Neural progenitor cell (in vitro differentiated cells): ENCODE results near the gene AFF3. TPM values are rescaled to one million over a fixed set of nuclear protein-coding genes. Genes with fewer than 3 reads are reported as not detected.

Source experiments
- DNase-seq: peaks from one replicate; pipeline ENCODE4 v3.0.0-alpha.2; 2016; ENCODE audit warnings: low spot score
- H2AFZ ChIP-seq: fragments of 200-600 bp; sonication (generic); replicated peaks from 2 replicates; pipeline ENCODE4 v1.6.1; 2016; ENCODE audit warnings: antibody characterized with exemption
- H3F3A ChIP-seq: fragments of 200-600 bp; sonication (generic); 2 replicates; pipeline ENCODE4 v1.6.1; 2016; ENCODE audit warnings: antibody characterized with exemption, low read depth
- H3K27ac ChIP-seq: fragments of 200-600 bp; sonication (generic); 2 replicates; pipeline ENCODE4 v1.5.1; 2016; ENCODE audit warnings: mild to moderate bottlenecking
- H3K27me3 ChIP-seq: fragments of 200-600 bp; sonication (generic); 2 replicates; pipeline ENCODE4 v1.6.1; 2016; ENCODE audit warnings: mild to moderate bottlenecking, moderate library complexity
- H3K36me3 ChIP-seq: fragments of 200-600 bp; sonication (generic); 2 replicates; pipeline ENCODE4 v1.5.1; 2016
- H3K4me1 ChIP-seq: fragments of 200-600 bp; sonication (generic); 2 replicates; pipeline ENCODE4 v1.6.1; 2016; ENCODE audit warnings: mixed run types
- H3K4me2 ChIP-seq: fragments of 200-600 bp; sonication (generic); 2 replicates; pipeline ENCODE4 v1.6.1; 2016
- H3K4me3 ChIP-seq: fragments of 200-600 bp; sonication (generic); 2 replicates; pipeline ENCODE4 v1.5.1; 2016
- H3K79me2 ChIP-seq: fragments of 200-600 bp; sonication (generic); 2 replicates; pipeline ENCODE4 v1.6.1; 2016; ENCODE audit warnings: low read depth
- H3K9ac ChIP-seq: fragments of 200-600 bp; sonication (generic); 2 replicates; pipeline ENCODE4 v1.6.1; 2016
- H3K9me3 ChIP-seq: fragments of 200-600 bp; sonication (generic); 2 replicates; pipeline ENCODE4 v1.5.1; 2016; ENCODE audit warnings: low read depth
- H4K20me1 ChIP-seq: fragments of 200-600 bp; sonication (generic); 2 replicates; pipeline ENCODE4 v1.6.1; 2016; ENCODE audit warnings: low read depth
- H3K27ac Mint-ChIP-seq: 3 replicates; pipeline ENCODE4 v1.8.0; 2021; ENCODE audit warnings: mixed read lengths
- H3K27me3 Mint-ChIP-seq: 2 replicates; pipeline ENCODE4 v1.8.0; 2022; ENCODE audit warnings: low read depth, mild to moderate bottlenecking, inconsistent platforms, moderate library complexity, mixed read lengths; ENCODE audit not compliant: insufficient read depth
- H3K36me3 Mint-ChIP-seq: 3 replicates; pipeline ENCODE4 v1.8.0; 2021; ENCODE audit warnings: mixed read lengths
- H3K4me1 Mint-ChIP-seq: 3 replicates; pipeline ENCODE4 v1.8.0; 2021; ENCODE audit warnings: mixed read lengths
- H3K4me3 Mint-ChIP-seq: 3 replicates; pipeline ENCODE4 v1.8.0; 2021; ENCODE audit warnings: mild to moderate bottlenecking, moderate library complexity, mixed read lengths
- H3K9me3 Mint-ChIP-seq: 3 replicates; pipeline ENCODE4 v1.8.0; 2020; ENCODE audit warnings: mixed read lengths
- EZH2 ChIP-seq: fragments of 200-600 bp; sonication (generic); IDR thresholded peaks from 2 replicates; pipeline ENCODE4 v1.6.1; 2017; ENCODE audit warnings: antibody characterized with exemption, mild to moderate bottlenecking, moderate library complexity
- EZH2phosphoT487 ChIP-seq: fragments of 200-600 bp; sonication (generic); IDR thresholded peaks from 2 replicates; pipeline ENCODE4 v1.6.1; 2017; ENCODE audit warnings: antibody characterized with exemption
- total RNA-seq: library from RNA; depleted of rRNA; stranded (reverse); fragments of >200 nt; gene quantifications from 2 replicates; pipeline ENCODE4 v1.2.3, GENCODE V29; 2015; ENCODE audit warnings: low replicate concordance
- TF ChIP-seq, protein P1 (sequence below): fragments of 200-600 bp; sonication (generic); IDR thresholded peaks from 2 replicates; pipeline ENCODE4 v1.5.1; 2017; ENCODE audit warnings: antibody characterized with exemption, mild to moderate bottlenecking

The AFF3 gene
- total RNA-seq, 1 donor from 2014 or later, result 0.26 TPM

DNA sequence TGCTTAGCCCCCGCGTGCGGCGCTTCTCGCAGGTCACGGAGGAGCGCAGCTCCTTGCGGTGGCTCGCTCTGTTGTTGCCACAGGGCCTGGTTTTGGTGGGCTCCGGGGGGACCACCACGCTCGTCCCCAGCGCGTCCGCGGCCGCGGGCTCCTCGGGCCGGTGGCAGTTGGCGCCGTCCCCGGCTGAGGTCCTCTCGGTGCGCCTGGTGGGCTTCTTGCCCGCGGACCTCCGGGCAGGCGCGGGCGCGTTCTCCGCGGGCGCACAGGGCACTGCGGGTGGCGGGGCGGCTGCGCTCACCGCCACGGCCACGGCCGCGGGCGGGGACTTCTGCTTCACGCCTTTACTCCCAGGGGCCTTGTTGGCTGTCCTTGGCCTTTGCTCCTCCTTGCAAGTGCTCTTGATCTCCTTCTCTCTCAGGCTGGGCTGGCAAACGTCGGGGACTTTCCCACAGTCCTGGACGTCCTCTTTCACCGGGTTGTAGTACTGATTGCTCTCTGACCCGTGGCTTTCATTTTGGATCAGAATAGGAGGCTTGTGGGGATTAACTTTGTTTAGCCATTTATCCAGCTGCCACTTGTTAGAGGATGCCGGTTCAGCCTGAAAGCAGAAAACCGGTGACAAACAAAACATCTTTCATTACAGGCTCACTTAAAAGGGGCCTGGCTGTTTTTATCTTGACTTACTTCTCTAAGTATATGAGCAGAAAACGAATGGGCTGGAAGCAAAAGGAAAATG is 548.5 kb downstream of the AFF3 start:
- no peak for TF ChIP-seq EZH2
- TF ChIP-seq EZH2phosphoT487, result peak; percentile 70
- H3K9ac ChIP-seq, result no peak overlapping the region
- peaks cover 8% of the 10 kb centered on the region for H3F3A ChIP-seq
- H3K79me2 ChIP-seq, result no peaks in the 10 kb centered on the region
- no peaks in the 10 kb centered on the region for H3K27me3 ChIP-seq
- no peaks in the 10 kb centered on the region for H3K9me3 ChIP-seq
- peaks cover 2% of the 10 kb centered on the region for H3K9me3 Mint-ChIP-seq
- H3K4me2 ChIP-seq, result peak overlapping the region; percentile 19
- H3K4me1 Mint-ChIP-seq, result peaks cover 16% of the 10 kb centered on the region
- peaks cover 10% of the 10 kb centered on the region for H3K4me1 ChIP-seq
- no peak overlapping the region for H3K27ac ChIP-seq
- H3K27me3 Mint-ChIP-seq, result peaks cover 9% of the 10 kb centered on the region
- H4K20me1 ChIP-seq, result peaks cover 5% of the 10 kb centered on the region
- H3K36me3 Mint-ChIP-seq, result peaks cover 5% of the 10 kb centered on the region
- peak; percentile 81 for DNase-seq
- H3K27ac Mint-ChIP-seq, result peak overlapping the region; percentile 88
- H3K4me3 Mint-ChIP-seq, result no peak overlapping the region
- H3K4me3 ChIP-seq, result no peak overlapping the region
- no peak overlapping the region for H2AFZ ChIP-seq
- no peaks in the 10 kb centered on the region for H3K36me3 ChIP-seq

DNA sequence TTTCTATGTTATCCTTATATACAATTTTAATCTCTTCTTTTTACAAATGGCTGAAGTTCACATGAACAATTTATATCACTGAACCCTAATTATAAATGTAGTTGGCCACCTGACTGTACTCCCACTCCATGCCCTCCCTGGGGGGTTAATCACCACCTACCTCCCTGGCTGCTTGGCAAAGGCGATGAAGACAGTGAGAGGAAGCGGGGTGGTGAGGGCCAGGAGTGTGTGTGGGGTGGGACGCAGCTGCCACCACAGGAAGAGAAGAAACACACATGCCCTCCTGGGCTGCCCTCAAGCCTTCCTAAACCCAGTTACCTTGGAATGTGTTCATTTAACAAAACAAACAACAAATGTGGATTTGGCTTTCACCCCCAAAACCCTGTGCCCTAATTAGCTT is 565.6 kb downstream of the AFF3 start:
- H3K27ac ChIP-seq, result no peak overlapping the region

DNA sequence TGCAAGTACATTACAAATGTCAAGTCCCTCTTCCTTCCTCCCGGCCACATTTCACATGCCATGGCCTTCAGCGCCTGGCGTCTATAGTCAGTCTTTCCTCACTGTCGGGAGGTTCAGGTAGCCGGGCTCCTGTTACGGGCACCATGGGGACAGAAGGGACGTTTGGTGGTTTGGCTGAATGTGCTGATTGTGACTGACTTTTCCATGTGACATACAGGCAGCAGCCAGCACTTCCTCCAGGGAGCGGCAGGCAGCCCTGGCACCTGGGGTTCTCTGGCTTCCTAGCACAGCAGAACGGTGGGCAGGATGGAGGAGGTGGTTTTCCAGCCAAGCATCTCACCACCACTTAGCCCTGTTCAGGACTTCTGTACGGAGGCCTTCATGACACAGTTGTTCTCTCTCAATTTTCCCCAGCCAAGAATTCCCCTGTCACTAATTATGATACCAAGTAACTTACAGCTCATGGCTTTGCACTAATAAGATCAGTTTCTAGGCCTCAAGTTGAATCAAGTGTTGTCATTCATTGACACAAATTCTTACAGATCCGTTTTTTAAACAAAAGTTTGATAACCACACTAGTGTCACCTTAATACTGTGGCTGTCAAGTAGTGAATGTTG is 568.6 kb downstream of the AFF3 start:
- H3K27ac ChIP-seq, result no peak overlapping the region
- no peaks in the 10 kb centered on the region for H3K79me2 ChIP-seq
- H3K4me3 ChIP-seq, result no peak overlapping the region
- DNase-seq, result no peak
- TF ChIP-seq, protein P1, sequence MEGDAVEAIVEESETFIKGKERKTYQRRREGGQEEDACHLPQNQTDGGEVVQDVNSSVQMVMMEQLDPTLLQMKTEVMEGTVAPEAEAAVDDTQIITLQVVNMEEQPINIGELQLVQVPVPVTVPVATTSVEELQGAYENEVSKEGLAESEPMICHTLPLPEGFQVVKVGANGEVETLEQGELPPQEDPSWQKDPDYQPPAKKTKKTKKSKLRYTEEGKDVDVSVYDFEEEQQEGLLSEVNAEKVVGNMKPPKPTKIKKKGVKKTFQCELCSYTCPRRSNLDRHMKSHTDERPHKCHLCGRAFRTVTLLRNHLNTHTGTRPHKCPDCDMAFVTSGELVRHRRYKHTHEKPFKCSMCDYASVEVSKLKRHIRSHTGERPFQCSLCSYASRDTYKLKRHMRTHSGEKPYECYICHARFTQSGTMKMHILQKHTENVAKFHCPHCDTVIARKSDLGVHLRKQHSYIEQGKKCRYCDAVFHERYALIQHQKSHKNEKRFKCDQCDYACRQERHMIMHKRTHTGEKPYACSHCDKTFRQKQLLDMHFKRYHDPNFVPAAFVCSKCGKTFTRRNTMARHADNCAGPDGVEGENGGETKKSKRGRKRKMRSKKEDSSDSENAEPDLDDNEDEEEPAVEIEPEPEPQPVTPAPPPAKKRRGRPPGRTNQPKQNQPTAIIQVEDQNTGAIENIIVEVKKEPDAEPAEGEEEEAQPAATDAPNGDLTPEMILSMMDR, result no peak
- TF ChIP-seq EZH2phosphoT487 (no peak), EZH2 (no peak)
- H3K4me1 ChIP-seq, result peaks cover 30% of the 10 kb centered on the region
- H4K20me1 ChIP-seq, result peaks cover 4% of the 10 kb centered on the region
- peak overlapping the region; percentile 30 for H3K27ac Mint-ChIP-seq
- H2AFZ ChIP-seq, result no peak overlapping the region
- H3K4me2 ChIP-seq, result peak overlapping the region; percentile 22
- H3K36me3 ChIP-seq, result no peaks in the 10 kb centered on the region
- H3F3A ChIP-seq, result peaks cover 21% of the 10 kb centered on the region
- peaks cover 3% of the 10 kb centered on the region for H3K27me3 Mint-ChIP-seq
- H3K4me3 Mint-ChIP-seq, result no peak overlapping the region
- H3K9me3 Mint-ChIP-seq, result no peaks in the 10 kb centered on the region
- H3K4me1 Mint-ChIP-seq, result peaks cover 54% of the 10 kb centered on the region
- no peaks in the 10 kb centered on the region for H3K27me3 ChIP-seq
- H3K9ac ChIP-seq, result no peak overlapping the region
- H3K9me3 ChIP-seq, result no peaks in the 10 kb centered on the region
- H3K36me3 Mint-ChIP-seq, result no peaks in the 10 kb centered on the region

More for the DNA sequence above, 565.6 kb downstream of the AFF3 start:
- Histone ChIP-seq H3K4me2 (no peak overlapping the region), H3K36me3 (no peaks in the 10 kb centered on the region), H3K4me3 (no peak overlapping the region), H3K9ac (no peak overlapping the region), H3K27me3 (no peaks in the 10 kb centered on the region), H3K9me3 (no peaks in the 10 kb centered on the region), H4K20me1 (peaks cover 4% of the 10 kb centered on the region), H3K79me2 (no peaks in the 10 kb centered on the region), H3K4me1 (peaks cover 21% of the 10 kb centered on the region), H3F3A (peaks cover 12% of the 10 kb centered on the region), H2AFZ (no peak overlapping the region)
- no peaks in the 10 kb centered on the region for H3K9me3 Mint-ChIP-seq
- H3K27me3 Mint-ChIP-seq, result peaks cover 2% of the 10 kb centered on the region
- H3K4me1 Mint-ChIP-seq, result peaks cover 34% of the 10 kb centered on the region
- no peak for DNase-seq
- no peaks in the 10 kb centered on the region for H3K36me3 Mint-ChIP-seq
- TF ChIP-seq, protein P1, result no peak
- no peak for TF ChIP-seq EZH2phosphoT487
- H3K27ac Mint-ChIP-seq, result no peak overlapping the region
- no peak overlapping the region for H3K4me3 Mint-ChIP-seq
